Middle frontal gyrus (tissue), 1 donor: Measurements from ENCODE around the gene CCDC188.
"Not testable (repeated sequence)": the region's sequence is repeated elsewhere in the genome, so short reads cannot be mapped to it uniquely, and the experiment has no call there.

Experiments
- DNase-seq: peaks from one replicate; pipeline ENCODE4 v3.0.0-alpha.2; 2015; ENCODE audit warnings: low spot score; ENCODE audit errors: extremely low spot score

Gene CCDC188

DNA sequence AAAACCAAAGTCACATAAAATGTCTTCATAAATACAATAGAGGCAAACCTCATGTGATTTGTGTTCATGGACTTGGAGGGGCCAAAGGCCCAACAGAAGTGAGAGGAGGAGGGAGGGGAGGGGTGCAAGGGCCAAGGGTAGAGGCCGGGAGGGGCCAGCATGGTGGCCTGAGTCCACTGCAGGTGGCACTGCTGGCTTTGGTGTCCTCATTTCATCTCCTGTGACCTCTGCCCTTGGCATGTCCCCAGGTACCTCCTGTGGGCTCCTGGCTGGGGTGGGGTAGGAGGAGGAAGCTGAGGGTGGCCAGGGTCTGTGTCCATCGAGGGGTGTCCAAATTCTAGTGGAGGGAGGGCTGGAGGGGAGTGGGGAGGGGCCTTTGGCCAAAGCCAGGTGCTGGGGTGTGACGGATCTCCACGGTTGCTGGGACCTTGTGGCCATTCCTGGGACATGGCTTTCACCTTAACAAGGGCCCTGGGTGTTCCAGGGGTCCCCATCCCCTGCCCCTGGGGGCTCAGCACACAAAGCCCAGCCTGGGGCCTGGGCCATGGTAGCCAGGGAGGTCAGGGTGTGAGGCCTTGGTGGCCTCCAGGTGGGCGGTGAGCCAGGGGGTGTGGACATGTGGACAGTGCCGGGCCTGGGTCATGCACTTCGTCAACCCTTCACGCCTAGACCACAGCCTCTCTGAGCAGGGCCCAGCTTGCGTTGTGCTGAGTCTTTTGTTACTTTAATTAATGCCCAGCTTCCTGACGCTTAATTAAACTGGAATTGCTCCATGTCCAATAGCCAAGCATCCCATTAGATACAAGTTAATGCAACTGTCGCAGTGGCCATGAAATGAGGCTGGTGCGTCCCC is 20.7 kb upstream of the CCDC188 start:
- no peak for DNase-seq

GRCh38 chr22:20170170-20170569 is 19.3 kb upstream of the CCDC188 start:
- DNase-seq, result no peak

GRCh38 chr22:20169253-20169822 is 18.5 kb upstream of the CCDC188 start:
- no peak for DNase-seq

DNA sequence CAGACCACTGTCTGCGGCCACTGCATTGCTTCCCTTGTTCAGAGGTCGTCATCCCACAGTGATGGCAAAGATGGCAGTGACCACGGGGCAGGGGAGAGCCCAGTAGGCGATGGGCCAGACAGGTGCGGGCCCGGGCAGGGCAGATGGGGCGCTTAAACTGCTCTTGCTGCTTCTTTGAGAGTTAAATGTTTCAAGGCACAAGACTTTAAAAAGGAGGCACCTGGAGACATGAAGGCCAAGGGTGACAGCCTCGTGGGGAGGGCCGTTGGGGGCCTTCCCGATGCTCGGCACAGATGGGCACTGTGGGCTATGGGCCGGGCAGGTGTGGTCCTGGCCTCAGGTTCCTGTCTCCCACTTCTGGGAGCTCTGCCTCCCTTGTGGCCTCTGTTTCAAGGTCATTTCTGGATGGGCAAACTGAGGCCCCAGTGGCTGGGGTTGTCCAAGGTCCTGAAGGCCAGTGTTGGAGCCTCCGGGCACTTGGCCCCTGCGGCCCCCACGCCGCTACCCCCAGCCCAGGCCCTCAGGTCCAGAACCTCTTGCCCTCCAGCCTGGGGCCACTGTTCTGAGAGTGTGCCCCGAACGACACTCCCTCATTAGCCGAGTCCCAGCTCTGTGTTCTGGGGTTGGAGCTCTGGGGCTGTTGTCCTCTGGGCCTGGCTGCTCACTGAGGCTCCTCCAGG is 16.9 kb upstream of the CCDC188 start:
- no peak for DNase-seq

- DNase-seq, result no peak
Measured at GRCh38 chr22:20166703-20167102, 15.8 kb upstream of the CCDC188 start.

DNA sequence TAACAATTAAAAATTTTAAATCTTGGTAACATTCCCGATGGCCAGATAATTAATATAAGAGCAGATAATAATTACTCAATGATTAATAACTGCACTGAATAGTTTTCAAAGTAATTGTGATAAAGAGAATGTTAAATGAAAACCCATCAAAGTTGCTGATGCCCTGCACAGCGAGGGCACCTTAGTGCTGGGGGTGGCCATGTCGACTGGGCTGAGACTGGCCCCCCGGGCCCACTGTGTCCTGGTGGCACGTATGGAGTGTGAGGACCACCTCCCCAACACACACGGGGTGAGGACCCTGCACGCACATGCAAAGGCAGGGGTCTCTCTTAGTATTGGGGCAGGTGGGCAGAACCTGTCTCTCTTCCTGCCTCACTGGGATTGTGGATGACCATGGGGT is 15.1 kb upstream of the CCDC188 start:
- no peak for DNase-seq

- DNase-seq, result no peak
Measured at GRCh38 chr22:20165421-20165820, 14.6 kb upstream of the CCDC188 start.

DNA sequence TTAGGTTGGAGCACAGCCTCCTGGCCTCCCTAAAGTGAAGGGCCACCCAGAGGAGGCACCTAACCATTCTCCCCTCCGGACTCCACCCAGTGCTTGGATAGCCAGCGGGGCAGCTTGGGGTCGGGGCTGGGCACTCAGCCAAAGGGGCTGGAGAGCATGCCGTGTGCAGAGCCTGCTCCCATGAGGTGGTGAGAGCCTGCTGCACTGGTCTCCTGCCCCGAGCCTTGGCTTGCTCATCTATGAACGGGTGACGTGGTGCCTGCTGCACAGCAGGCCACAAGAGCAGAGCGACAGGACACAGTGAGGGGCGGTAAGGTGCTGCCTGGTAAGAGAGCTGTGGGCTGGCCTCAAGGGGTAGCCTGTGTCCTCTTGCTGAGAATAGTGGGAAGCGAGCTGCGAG is 14.0 kb upstream of the CCDC188 start:
- DNase-seq, result no peak

GRCh38 chr22:20160041-20160440 is 9.2 kb upstream of the CCDC188 start:
- DNase-seq, result no peak

DNA sequence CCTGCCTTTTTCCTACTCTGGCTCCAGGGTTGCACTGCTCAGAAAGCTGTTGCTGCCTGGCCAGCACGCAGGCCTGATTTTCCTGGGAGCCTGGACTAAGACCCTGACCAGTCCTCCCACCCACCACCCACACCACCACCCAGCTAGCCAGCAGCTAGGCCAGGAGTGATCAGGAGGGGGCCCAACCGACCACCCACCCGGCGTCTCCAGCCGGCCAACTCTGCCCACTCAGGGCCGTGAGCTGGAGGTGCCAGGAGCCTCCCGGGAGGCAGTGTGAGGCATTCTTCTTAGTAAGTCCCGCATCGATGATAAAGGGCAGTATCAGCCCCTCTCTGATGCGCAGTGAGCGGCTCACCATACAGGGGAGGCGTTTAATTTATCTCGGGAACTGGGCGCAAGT is 8.7 kb upstream of the CCDC188 start:
- not testable (repeated sequence) for DNase-seq

DNA sequence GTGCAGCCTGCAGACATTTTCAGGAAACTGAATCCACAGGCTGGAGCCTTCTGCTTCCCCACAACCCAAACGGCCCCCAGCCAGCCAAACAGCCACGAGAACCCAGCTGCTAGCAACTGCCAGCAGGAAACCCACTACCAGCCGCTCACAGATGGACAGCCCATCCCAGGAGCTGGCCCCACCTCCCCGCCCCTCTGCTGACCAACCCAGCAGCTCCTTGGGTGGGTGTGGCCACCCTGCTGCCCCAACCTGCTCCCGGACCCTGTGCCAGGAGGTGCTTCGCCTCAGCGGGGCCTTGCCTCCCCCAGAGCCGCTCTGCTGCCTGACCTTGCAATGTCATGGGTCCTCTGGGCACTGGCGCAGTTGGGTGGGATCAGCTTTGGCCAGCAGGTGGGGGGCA is 8.2 kb upstream of the CCDC188 start:
- no peak for DNase-seq

- no peak for DNase-seq
Measured at GRCh38 chr22:20158391-20159036, 7.7 kb upstream of the CCDC188 start.

DNA sequence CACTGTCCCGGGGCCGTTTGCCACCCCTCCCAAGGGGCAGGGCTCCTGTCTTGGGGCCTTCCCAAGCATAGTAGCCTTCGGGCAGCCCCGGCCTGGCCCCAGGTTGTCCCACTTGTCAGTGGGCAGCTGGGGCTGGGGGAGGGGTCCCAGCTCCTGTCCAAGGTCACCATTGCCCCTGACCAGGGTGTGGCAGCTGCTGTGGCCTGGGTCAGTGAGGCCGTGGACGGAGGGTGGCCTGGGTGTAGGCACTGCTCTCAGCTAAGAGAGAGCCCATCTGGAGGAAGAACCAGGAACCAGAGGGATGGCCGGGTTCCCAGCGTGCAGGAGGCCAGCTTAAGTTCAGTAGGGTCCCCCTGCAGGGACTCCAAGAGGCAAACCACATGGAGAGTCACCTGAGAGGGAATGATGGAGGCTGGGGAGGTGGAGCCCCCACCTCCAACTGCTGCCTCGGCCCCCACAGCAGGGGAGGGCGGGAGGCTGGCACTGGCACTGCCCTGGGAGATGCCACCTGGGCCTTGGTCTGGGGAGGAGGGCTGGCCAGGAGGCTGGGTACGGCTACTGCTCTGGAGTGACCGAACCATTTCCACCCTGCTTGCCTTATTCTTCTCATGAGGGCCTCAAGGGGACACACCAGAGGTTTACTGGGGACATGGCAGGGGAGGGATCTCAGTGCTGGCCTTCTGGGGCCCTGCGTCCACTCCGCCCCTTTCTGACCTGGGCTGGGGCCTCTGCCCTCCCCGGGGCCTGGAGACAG is 6.8 kb upstream of the CCDC188 start:
- DNase-seq, result no peak

DNA sequence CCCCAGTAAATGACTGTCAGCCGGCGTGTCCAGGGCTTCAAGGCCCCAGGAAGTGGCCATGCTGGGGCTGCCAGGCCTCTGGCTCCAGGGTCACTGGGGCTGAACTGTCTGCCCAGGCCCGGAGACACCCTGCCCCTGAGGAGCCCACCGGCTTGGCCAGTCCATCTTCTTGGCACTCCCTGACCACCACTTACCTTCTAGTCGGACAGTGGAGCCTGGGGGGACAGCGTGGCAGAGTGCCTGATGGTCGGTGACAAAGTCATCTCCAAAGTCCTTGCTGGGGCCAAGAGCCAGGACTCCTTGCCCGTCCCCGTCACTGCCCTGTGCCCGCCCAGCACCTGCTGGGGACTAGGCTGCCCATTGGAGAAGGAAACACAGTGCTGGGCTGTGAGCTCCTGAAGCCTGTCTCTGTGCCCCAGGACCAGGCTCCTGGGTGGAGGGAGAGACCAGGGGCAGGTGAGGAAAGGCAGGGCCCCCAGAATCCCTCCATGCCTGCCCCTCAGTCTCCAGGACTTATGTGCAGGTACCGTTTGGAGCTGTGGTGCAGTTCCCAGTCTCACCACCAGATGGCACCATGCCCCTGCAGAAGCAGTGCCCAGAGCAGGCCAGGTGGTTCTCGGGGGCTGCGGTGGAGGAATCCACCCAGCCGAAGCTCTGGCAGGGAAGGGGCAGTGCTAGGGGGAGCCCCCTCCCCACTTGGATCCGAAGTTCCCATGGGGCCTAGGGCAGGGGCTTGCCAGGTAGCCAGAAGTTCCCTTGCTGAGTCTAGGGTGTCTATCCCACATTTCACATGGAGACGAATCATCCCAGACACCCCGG is 6.0 kb upstream of the CCDC188 start:
- DNase-seq, result peak; percentile 59

DNA sequence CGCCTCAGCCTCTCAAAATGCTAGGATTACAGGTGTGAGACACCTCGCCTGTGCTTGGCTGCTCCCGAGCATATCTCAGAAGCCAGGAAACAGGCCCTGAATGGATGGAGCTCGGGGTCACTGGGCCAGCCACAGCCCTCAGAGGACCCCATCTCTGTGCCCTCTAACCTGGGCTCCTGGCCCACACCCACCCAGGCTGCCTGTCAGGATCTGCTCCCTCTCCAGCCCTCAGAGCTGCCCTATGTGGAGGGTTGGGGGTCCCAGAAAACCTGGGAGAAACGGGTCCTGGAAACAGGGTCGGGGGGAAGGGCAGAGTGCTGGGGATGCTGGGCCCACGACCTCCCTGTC is 5.2 kb upstream of the CCDC188 start:
- no peak for DNase-seq

GRCh38 chr22:20155330-20156041 is 4.6 kb upstream of the CCDC188 start:
- no peak for DNase-seq

- no peak for DNase-seq
Measured at GRCh38 chr22:20154602-20155187, 3.8 kb upstream of the CCDC188 start.

- DNase-seq, result no peak
Measured at GRCh38 chr22:20153945-20154344, 3.1 kb upstream of the CCDC188 start.

GRCh38 chr22:20152464-20152890 is 1.6 kb upstream of the CCDC188 start:
- DNase-seq, result no peak

GRCh38 chr22:20151276-20151588 is 377 bp upstream of the CCDC188 start:
- DNase-seq, result no peak
